Adrenal gland (tissue), 12 donors: ENCODE measurements around the gene PLEKHA6. TPM values are rescaled to one million over a fixed set of nuclear protein-coding genes. Genes with fewer than 3 reads are reported as not detected.

Source experiments
- DNase-seq, 7 donors: peaks; one replicate each; pipeline ENCODE4 v3.0.0-alpha.2; 2019 to 2020
- H3K27ac ChIP-seq, 5 donors: fragments of 200-600 bp; sonication (generic) in 4 of 5; 1 replicate in 3 of 5; 2 replicates in 2 of 5; pipeline versions ENCODE4 v1.5.1 to v1.8.0; 2016 to 2020; ENCODE audit warnings: mild to moderate bottlenecking in 1 of 5
- H3K27me3 ChIP-seq: fragments of 200-600 bp; 2 replicates; pipeline ENCODE4 v1.8.0; 2021
- H3K36me3 ChIP-seq, 2 donors: fragments of 200-600 bp; replicated peaks in 1 of 2; 1 replicate in 1 of 2; 2 replicates in 1 of 2; pipeline versions ENCODE4 v1.5.1 to v1.8.0; 2018 to 2022
- H3K4me1 ChIP-seq, 2 donors: fragments of 200-600 bp; replicated peaks in 1 of 2; 1 replicate in 1 of 2; 2 replicates in 1 of 2; pipeline versions ENCODE4 v1.5.1 to v1.8.0; 2018 to 2021
- H3K4me3 ChIP-seq, 4 donors: fragments of 200-600 bp; sonication (generic) in 3 of 4; one replicate each; pipeline ENCODE4 v1.5.1; 2016 to 2018
- H3K9me3 ChIP-seq, 3 donors: fragments of 200-600 bp; sonication (generic) in 1 of 3; replicated peaks in 1 of 3; 1 replicate in 2 of 3; 2 replicates in 1 of 3; pipeline versions ENCODE4 v1.5.1 to v1.8.0; 2016 to 2021
- CTCF ChIP-seq, 6 experiments: fragments of 450-650 bp in 4 of 6; fragments of 200-600 bp in 2 of 6; sonication (generic) in 1 of 6; IDR thresholded peaks; 1 replicate in 5 of 6; 2 replicates in 1 of 6; pipeline versions ENCODE4 v1.5.1 to v1.8.0; 2016 to 2021; ENCODE audit warnings: antibody characterized with exemption in 6 of 6, mild to moderate bottlenecking in 2 of 6, moderate library complexity in 1 of 6
- POLR2A ChIP-seq, 2 donors: fragments of 450-650 bp; IDR thresholded peaks; one replicate each; pipeline ENCODE4 v1.6.1; 2017; ENCODE audit warnings: antibody characterized with exemption in 2 of 2, mild to moderate bottlenecking in 2 of 2, moderate library complexity in 1 of 2
- WGBS, 4 donors: extraction: QIAGEN DNeasy Blood & Tissue Kit in 2 of 4; methylation state at CpG; one replicate each; pipeline versions ENCODE4 v1.1.5 to v1.1.7; 2013 to 2017; 5-methylcytosine and 5-hydroxymethylcytosine counted together
- intact Hi-C, 2 donors: fragments of 100-400 bp; cut with DNase I; formaldehyde crosslinking; loops; one replicate each; pipeline versions ENCODE4 v1.14.1 to v1.15.0; 2022 to 2023
- polyA plus RNA-seq, 3 donors: library from polyadenylated mRNA; stranded (reverse); fragments of 200-250 nt in 2 of 3; fragments of 350-450 nt in 1 of 3; fragmentation: Illumina TruSeq in 1 of 3; extraction: RNeasy Lipid Tissue Mini Kit (QIAGEN cat#74804) in 1 of 3; gene quantifications; one replicate each; pipeline ENCODE4 v1.2.3, GENCODE V29; 2013 to 2014
- total RNA-seq, 9 donors: library from RNA; depleted of rRNA in 4 of 9; stranded (reverse); fragments of >200 nt in 4 of 9; fragments of 120-200 nt in 1 of 9; fragmentation: NEBNext Ultra II Directional in 1 of 9; extraction: Animal tissue kit (Norgen Biotek cat#: 25700) in 1 of 9; gene quantifications; one replicate each; pipeline versions ENCODE4 v1.1.0 to v1.2.4, GENCODE V29; 2013 to 2023
- donor health status: healthy with polysubstance abuse.
- donor health status: Bipolar disorder and iron deficiency.
- donor health status: DM: yes; HTN: yes; CAD: no.
- donor health status: DM: no; HTN: no; CAD: no.
- donor health status: DM: no; HTN: no; CAD: no.
- donor health status: DM: yes; HTN: yes; CAD: no.

PLEKHA6 gene
- total and polyA plus RNA-seq, 12 donors: 2.2 to 13.8 (median 5.1) TPM

DNA sequence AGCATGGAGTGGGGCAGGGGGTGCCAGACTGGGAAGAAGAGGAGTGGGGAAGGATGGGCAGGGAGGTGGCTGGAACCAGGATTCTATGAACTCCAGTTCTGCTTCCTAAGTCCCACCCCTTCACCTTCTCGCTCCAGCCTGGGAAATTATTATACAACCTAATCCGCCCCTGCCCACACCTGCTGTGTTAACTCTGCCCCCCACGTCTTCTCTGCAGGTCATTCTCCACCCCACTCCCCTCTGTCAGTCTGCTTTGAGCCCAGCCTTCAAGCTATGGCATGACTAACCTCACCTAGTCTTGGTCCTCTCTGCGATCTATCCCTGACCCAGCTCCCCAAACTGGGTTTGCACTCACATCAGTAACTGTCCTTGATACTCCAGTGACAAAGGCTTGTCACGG is 99.9 kb downstream of the PLEKHA6 start:
- Histone ChIP-seq H3K4me1 (peaks cover 0 to 8% of the 10 kb centered on the region in 2 donors), H3K4me3 (no peak overlapping the region), H3K9me3 (no peaks in the 10 kb centered on the region), H3K27me3 (no peaks in the 10 kb centered on the region), H3K36me3 (no peaks in the 10 kb centered on the region), H3K27ac (no peak overlapping the region)
- intact Hi-C loops: loop anchor here (2.0 to 5.0 kb wide), 2 partner anchors 103 to 105 kb away; no protein-coding TSS in a partner anchor
- DNase-seq: no peak
- 83 to 94% (median 88%) methylated on average over 5 of the region's 5 CpGs for WGBS, 4 donors
- TF ChIP-seq CTCF (IDR thresholded peaks at IDR 0.05): no peak

DNA sequence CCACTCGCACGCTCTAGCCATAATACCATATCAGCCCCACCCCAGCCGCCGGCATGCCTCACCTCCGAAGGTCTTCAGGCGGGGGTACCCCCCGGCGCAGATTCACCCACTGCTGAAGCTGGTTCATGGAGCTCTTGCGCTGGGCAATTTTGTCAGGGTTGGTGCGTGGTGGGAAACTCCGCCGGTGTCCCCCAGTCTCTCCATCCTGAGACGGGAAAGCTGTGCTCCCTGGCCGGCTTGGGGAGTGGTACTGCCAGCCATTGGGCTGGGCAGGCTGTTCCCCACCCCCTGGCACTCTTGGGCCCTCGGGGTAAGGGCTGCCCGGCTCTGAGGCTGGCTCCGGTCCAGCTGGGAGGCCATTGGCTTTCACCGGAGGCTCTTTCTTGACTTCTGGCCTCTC is 100.5 kb downstream of the PLEKHA6 start:
- 72 to 92% (median 88%) methylated on average over 5 to 18 of the region's 18 CpGs for WGBS, 4 donors
- intact Hi-C loops: loop anchor here (2.0 to 5.0 kb wide), 2 partner anchors 103 to 106 kb away; no protein-coding TSS in a partner anchor

GRCh38 chr1:204258213-204259115 is 101.3 kb downstream of the PLEKHA6 start:
- Histone ChIP-seq H3K9me3 (no peaks in the 10 kb centered on the region), H3K27ac (peak overlapping the region in 1 of 5 donors; percentile 17)

More for the DNA sequence above, 100.5 kb downstream of the PLEKHA6 start:
- Histone ChIP-seq H3K4me1 (peaks cover 0 to 6% of the 10 kb centered on the region in 2 donors), H3K9me3 (no peaks in the 10 kb centered on the region), H3K36me3 (no peaks in the 10 kb centered on the region), H3K27ac (peak overlapping the region in 1 of 5 donors; percentile 17), H3K4me3 (no peak overlapping the region), H3K27me3 (no peaks in the 10 kb centered on the region)
- DNase-seq: no peak
- TF ChIP-seq CTCF (IDR thresholded peaks at IDR 0.05): no peak
- TF ChIP-seq POLR2A (IDR thresholded peaks at IDR 0.05): no peak

More at GRCh38 chr1:204258213-204259115, 101.3 kb downstream of the PLEKHA6 start:
- intact Hi-C loops: loop anchor here (2.0 to 5.0 kb wide), 2 partner anchors 104 to 106 kb away; no protein-coding TSS in a partner anchor
- no peak for TF ChIP-seq POLR2A (IDR thresholded peaks at IDR 0.05)
- TF ChIP-seq CTCF (IDR thresholded peaks at IDR 0.05): peak; percentile 56 to 83 (median 71)
- Histone ChIP-seq H3K4me3 (no peak overlapping the region), H3K36me3 (no peaks in the 10 kb centered on the region), H3K27me3 (no peaks in the 10 kb centered on the region), H3K4me1 (no peaks in the 10 kb centered on the region)
- peak; percentile 63 to 90 (median 77) for DNase-seq
- 58 to 73% (median 63%) methylated on average over 5 to 7 of the region's 7 CpGs for WGBS, 4 donors
